ENCODE measurements around the gene CD274.

GRCh38 chr9:5452286-5452609, 1.9 kb downstream of the CD274 start:
- TF ChIP-seq CTCF (IDR thresholded peaks at IDR 0.05) (no peak), POLR2AphosphoS5 (IDR thresholded peaks at IDR 0.05) (no peak), POLR2A (IDR thresholded peaks at IDR 0.05) (no peak)
